ENCODE measurements around the gene SCN2B. TPM values are rescaled to one million over a fixed set of nuclear protein-coding genes. Genes with fewer than 3 reads are reported as not detected.

Gene SCN2B
- 0.15 and 0.23 TPM in 2 replicates for total RNA-seq

GRCh38 chr11:118175993-118176777, at the start of gene SCN2B:
TSS of gene SCN2B (minus strand) at chr11:118176639. CDS start at chr11:118176431, 208 bp downstream.

DNA sequence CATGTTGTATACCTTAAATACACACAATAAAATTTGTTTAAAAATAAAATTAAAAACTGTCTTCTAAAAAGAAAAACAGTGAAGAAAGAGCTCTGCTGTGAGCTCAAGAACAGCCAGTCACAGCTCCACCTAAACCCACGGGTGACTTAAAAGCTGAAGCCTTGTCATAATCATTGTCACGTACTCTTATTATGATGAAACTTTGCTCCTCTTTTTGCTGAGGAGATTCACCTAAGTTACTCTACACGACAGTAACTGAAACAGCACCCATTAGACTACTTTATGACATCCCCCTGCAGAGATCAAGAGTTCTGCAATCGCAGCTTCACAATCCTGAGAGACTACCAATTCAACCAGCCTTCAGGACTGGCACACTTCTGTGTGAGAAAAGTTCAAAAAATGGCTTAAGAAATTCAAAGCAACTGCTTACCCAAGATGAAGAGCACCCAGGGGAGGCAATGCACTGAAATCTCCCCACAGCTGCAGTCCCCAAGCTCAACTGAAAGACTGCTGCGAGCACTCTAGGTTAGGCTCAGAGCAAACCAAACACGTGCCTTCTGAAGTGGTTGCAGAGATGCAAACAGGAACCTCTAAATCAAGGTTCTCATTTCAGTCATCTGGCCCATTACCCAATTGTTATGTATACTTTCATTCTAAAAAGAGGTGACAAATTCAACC, 48.2 kb upstream of the SCN2B start, which contains the start of gene JAML:
TSS of gene JAML (minus strand) at position 501 of the 678 bp plus-strand sequence. CDS start 10,145 bp downstream, outside the sequence.

DNA sequence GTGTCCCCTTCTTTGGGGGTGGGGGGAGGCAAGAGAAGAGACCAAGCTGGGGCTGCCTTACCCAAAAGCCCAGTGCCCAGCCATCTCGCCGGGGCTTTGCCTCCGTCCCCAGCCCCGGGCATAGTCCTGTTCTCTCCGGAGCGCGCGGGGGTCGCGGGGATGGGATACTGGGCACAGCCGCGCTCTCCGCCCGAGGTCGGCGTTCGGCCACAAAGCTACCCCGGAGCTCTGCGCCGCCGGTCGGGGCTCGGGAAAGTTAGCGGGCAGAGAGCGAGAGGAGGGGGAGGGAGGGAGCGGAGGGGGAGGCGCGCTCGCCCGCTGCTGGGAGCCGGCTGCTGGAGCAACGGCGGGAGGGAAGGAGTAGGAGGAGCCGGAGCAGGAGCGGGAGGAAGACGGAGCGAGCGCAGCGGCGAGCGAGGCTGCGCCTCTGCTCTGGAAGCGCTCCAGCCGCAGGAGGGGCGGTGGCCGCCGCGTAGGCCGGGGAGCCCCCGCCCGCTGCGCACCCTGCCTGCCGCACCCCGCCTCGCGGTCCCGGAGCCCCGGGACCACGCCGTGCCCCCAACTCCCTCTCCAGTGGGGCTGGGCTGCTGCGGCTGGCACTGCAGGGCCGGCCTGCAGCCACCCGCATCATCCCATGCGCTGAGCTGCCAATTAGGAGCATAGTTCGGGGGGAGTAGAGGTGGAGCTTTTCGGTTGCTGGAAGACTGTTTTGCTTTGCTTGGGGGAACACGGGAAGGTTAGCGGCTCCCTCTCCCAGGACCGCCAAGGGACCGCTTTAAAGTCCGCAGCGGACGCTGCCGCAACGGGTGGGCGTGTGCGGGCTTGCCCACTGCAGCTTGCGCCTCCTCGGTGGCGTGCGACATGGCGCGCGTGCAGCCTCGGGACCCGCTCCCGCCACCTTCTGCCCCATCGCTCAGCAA, 23.6 kb downstream of the SCN2B start, which contains the start of gene SCN4B:
TSS of gene SCN4B (minus strand) at position 272 of the 920 bp plus-strand sequence. CDS start at position 122, 150 bp downstream.

Other genes with a start within 250 kb of the SCN2B start
- 0.08 and 0.70 TPM in 2 replicates for gene TMPRSS13, start 247.2 kb downstream of the SCN2B start, total RNA-seq
- gene IL10RA, start 190.2 kb downstream of the SCN2B start, total RNA-seq: not detected in 2 replicates
- 0.08 and 0.15 TPM in 2 replicates for gene TMPRSS4, start 99.6 kb downstream of the SCN2B start, total RNA-seq
- not detected in 2 replicates for gene SMIM35, start 89.7 kb downstream of the SCN2B start, total RNA-seq
- 2.5 and 7.8 TPM in 2 replicates for gene SCN4B, start 23.8 kb downstream of the SCN2B start, total RNA-seq
- not detected in 2 replicates for gene JAML, start 48.4 kb upstream of the SCN2B start, total RNA-seq
- gene MPZL3, start 75.7 kb upstream of the SCN2B start, total RNA-seq: 11.7 and 12.1 TPM in 2 replicates
- gene MPZL2, start 87.7 kb upstream of the SCN2B start, total RNA-seq: 77.9 and 80.6 TPM in 2 replicates
- gene CD3E, start 128.1 kb upstream of the SCN2B start, total RNA-seq: not detected in 2 replicates
- gene CD3D, start 166.1 kb upstream of the SCN2B start, total RNA-seq: not detected in 2 replicates
- not detected in 2 replicates for gene CD3G, start 167.7 kb upstream of the SCN2B start, total RNA-seq
- 24.6 and 27.8 TPM in 2 replicates for gene UBE4A, start 183.0 kb upstream of the SCN2B start, total RNA-seq
- 44.9 and 67.7 TPM in 2 replicates for gene ATP5MG, start 225.0 kb upstream of the SCN2B start, total RNA-seq